ENCODE results near the gene DMD.

DNA sequence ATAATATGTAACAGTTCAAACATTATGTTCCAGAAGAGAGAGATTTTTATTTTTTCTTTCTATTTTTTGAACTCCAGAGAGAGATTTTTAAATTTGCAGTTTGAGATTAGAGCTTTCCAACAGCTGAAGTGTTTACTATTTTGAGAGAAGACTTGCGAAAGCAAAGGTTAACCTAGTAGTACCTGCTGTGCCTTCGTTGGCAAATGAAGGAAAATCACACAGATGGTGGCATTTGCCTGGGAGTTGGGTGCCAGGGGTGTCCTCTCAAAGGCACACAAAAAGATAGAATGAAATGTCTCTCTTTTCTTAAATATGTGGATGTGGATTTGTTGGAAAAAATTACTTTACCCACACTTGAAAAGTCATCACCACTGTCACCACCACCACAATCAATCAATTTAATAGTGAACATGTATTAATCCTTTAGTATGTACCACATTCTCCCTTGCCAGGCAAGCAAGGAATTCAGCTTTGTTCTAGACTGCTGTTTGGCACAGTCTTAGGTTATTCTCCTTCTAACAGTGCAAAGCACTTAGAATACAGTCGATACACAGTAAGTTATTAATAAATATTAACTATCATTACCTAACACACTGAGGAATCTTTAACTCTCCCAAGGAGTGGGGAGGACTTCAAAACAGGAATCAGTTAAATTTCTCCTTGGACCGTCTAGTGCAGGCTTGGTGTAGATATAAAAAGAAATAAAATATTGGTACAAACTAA is 1301.3 kb downstream of the DMD start:
- TF ChIP-seq, protein P1, sequence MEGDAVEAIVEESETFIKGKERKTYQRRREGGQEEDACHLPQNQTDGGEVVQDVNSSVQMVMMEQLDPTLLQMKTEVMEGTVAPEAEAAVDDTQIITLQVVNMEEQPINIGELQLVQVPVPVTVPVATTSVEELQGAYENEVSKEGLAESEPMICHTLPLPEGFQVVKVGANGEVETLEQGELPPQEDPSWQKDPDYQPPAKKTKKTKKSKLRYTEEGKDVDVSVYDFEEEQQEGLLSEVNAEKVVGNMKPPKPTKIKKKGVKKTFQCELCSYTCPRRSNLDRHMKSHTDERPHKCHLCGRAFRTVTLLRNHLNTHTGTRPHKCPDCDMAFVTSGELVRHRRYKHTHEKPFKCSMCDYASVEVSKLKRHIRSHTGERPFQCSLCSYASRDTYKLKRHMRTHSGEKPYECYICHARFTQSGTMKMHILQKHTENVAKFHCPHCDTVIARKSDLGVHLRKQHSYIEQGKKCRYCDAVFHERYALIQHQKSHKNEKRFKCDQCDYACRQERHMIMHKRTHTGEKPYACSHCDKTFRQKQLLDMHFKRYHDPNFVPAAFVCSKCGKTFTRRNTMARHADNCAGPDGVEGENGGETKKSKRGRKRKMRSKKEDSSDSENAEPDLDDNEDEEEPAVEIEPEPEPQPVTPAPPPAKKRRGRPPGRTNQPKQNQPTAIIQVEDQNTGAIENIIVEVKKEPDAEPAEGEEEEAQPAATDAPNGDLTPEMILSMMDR (conservative IDR thresholded peaks at IDR 0.05; ENCODE audit: low read length), result no peak
- TF ChIP-seq EZH2phosphoT487 (IDR thresholded peaks at IDR 0.05; ENCODE audit: borderline replicate concordance), result no peak
